GM19351 (cell line): ENCODE data around the gene EPHB2.
A peak's percentile ranks its signal among the peaks of the same experiment; 100 is the strongest.

ENCODE experiments used
- ATAC-seq: cut with Tn5 transposase; IDR thresholded peaks from one replicate; pipeline ENCODE4 v1.9.1; 2021; ENCODE audit warnings: mild to moderate bottlenecking, moderate library complexity; ENCODE audit not compliant: unreplicated experiment

Gene EPHB2

GRCh38 chr1:22852144-22852655, 141.6 kb downstream of the EPHB2 start:
- ATAC-seq, result no peak

GRCh38 chr1:22853651-22854185, 143.1 kb downstream of the EPHB2 start:
- ATAC-seq, result no peak

GRCh38 chr1:22854688-22855565, 144.3 kb downstream of the EPHB2 start:
- ATAC-seq, result peak; percentile 61

GRCh38 chr1:22855668-22856606, 145.3 kb downstream of the EPHB2 start:
- no peak for ATAC-seq

- no peak for ATAC-seq
These were observed 147.0 kb downstream of the EPHB2 start for GRCh38 chr1:22857661-22858060.

GRCh38 chr1:22860414-22860800, 149.8 kb downstream of the EPHB2 start:
- no peak for ATAC-seq

GRCh38 chr1:22860883-22861385, 150.3 kb downstream of the EPHB2 start:
- ATAC-seq, result no peak

- ATAC-seq, result no peak
These were observed 151.3 kb downstream of the EPHB2 start for GRCh38 chr1:22861764-22862440.

- ATAC-seq, result no peak
These were observed 152.1 kb downstream of the EPHB2 start for GRCh38 chr1:22862752-22863151.

GRCh38 chr1:22863766-22864165, 153.1 kb downstream of the EPHB2 start:
- ATAC-seq, result no peak

- no peak for ATAC-seq
These were observed 154.2 kb downstream of the EPHB2 start for GRCh38 chr1:22864886-22865285.

GRCh38 chr1:22865736-22866135, 155.1 kb downstream of the EPHB2 start:
- no peak for ATAC-seq

GRCh38 chr1:22866868-22867267, 156.2 kb downstream of the EPHB2 start:
- ATAC-seq, result no peak

GRCh38 chr1:22868331-22868730, 157.7 kb downstream of the EPHB2 start:
- ATAC-seq, result no peak

GRCh38 chr1:22869325-22869724, 158.7 kb downstream of the EPHB2 start:
- no peak for ATAC-seq

GRCh38 chr1:22870201-22870871, 159.7 kb downstream of the EPHB2 start:
- no peak for ATAC-seq

- no peak for ATAC-seq
These were observed 162.5 kb downstream of the EPHB2 start for GRCh38 chr1:22872981-22873664.

GRCh38 chr1:22874785-22875184, 164.1 kb downstream of the EPHB2 start:
- ATAC-seq, result no peak

- no peak for ATAC-seq
These were observed 164.6 kb downstream of the EPHB2 start for GRCh38 chr1:22875241-22875640.
